DMS79 (cell line): ENCODE measurements around the gene KLF7.
"Not testable (repeated sequence)": the region's sequence is repeated elsewhere in the genome, so short reads cannot be mapped to it uniquely, and the experiment has no call there.

Source experiments
- DNase-seq: peaks from one replicate; lab custom pipeline; 2025; lab: John Stamatoyannopoulos, UW

KLF7 gene

DNA sequence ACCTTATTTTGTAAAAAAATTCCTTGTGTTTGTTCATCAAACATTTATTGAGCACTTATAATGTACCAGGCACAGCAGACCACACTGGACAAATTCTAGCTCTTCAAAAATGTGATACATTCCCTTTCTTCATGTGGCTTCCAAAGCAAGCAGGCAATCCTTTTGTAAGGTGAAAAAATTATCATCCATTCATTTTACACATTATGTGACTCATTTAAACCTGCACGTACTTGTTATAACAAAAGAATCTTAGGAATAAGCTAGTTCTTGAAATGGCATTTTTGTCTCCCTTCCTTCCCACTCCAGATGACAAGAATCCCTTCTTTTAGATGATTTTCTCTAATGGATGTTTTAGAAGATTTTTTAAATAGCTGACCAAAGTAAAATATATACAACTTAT lies 104.6 kb downstream of the KLF7 start:
- no peak for DNase-seq

DNA sequence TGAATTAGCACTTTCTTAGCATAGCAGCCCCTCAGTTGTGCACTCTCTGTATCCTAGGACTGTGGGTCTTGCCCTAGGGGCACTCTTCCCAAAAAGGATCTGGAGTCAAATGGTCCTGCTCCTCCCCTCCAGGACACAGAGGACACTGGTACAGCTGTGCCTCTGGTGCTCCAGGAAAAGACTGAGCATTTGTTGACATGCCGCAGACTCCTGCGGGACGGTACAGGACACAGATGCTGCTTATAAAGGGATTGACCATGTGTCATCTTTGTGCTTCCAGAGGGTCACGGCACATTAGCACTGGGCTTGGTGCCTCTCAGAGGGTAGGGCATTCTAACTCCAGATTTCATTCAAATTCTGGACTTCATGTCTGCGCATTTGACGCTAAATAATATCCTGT lies 110.5 kb downstream of the KLF7 start:
- DNase-seq, result no peak

DNA sequence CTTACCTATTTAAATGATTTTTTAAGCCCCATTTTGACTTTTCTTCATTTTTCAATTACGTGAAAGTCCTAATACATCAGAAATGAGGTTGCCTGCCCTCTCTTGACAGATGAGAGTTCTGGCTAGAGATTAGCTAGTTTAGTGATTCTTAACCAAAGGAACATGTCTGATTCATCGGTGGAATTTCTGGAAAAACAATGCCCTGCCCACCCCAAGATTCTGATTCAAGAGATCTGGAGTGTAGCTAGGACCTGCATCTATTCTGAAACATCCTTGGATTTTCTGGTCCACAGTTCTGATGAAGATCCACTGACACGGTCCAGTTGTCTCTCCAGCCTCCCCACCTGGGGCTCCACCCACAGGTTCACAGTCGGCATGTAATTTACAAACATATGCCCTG lies 111.2 kb downstream of the KLF7 start:
- DNase-seq, result no peak

DNA sequence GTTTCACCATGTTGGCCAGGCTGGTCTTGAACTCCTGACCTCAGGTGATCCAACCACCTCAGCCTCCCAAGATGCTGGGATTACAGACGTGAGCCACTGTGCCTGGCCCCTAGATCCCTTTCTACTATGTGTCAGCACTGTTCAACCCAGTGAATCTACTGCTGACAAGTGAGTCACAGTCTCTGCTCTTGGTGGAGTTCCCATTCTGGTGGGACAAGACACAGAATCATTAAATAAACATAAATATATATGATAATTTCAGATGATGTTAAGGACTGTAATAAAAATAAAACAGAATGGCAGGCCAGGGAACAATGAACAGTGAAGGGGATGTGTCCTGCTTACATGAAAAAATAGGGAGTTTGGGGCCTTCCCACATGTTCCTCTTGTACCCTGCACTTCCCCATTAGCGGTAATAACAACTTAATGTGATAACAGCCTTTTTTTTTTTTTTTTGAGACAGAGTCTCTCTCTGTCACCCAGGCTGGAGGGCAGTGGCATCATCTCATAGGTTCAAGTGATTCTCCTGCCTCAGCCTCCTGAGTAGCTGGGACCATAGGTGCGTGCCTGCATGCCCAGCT lies 114.3 kb downstream of the KLF7 start:
- DNase-seq, result no peak

GRCh38 chr2:207049122-207049521 lies 116.6 kb downstream of the KLF7 start:
- no peak for DNase-seq

GRCh38 chr2:207048416-207048815 lies 117.3 kb downstream of the KLF7 start:
- no peak for DNase-seq

- no peak for DNase-seq
Measured at GRCh38 chr2:207046724-207047123, 119.0 kb downstream of the KLF7 start.

GRCh38 chr2:207045531-207045930 lies 120.2 kb downstream of the KLF7 start:
- peak; percentile 9 for DNase-seq

DNA sequence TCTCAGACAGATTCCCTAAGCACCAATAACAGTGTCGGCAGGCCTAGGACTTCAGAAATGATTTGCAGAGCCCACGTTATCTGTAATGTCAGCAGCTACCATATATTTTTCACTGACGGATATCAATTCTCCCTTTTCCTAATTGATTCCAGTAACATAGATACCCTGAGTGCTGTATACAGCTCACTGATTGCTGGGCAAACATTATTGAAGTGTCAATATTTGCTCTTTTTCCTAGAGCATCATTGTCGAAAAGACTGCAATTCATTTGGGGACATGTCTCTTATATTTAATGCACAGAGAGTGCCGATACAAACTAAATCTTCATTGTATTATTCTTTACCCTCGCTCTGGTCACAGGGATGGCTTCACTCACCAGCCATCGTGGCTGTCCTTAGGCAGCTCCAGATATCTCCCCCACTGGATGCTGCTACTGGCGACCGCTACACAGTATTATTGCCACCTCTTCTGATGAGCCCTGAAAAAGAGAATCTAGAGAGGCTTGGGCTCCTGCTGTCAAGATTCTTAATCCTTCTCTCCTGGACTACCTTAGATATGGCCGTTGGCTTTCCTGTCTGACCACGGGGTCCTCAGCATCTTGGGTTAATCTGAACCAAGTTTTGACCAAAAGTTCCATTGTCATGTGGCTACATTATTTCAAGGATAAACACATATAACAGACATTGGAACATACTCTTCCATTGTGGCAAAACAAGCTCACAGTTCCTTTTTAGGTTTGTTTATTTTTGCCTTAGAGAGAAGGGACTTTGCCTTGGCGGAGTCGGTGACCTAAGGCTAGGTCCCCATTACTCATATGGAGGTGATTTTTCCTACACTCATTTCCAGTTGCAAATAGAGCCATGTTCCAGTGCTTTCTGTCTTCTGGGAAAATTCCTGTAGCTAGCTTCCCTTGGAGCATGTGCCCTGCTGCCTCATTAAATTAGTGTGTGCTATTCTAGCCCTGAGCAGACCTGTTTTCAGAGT lies 121.1 kb downstream of the KLF7 start:
- DNase-seq, result no peak

DNA sequence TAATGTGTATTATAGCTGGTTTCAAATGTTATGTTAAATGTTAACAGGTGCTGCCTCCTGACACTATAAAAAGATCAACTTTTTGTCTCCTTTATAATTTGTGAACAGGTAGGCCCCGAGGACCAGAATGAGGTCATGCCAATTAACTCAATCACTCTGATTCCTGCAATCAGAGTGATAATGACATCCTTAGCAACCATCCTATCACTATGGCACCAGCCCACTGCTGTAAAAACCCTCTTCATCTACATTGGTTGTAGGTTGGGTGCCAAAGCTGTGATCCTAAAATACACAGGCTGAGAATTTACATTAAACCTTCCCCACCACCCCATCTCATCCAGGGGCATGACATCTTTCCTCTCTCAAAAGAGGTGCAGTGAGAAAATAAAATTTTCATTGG lies 122.9 kb downstream of the KLF7 start:
- no peak for DNase-seq

DNA sequence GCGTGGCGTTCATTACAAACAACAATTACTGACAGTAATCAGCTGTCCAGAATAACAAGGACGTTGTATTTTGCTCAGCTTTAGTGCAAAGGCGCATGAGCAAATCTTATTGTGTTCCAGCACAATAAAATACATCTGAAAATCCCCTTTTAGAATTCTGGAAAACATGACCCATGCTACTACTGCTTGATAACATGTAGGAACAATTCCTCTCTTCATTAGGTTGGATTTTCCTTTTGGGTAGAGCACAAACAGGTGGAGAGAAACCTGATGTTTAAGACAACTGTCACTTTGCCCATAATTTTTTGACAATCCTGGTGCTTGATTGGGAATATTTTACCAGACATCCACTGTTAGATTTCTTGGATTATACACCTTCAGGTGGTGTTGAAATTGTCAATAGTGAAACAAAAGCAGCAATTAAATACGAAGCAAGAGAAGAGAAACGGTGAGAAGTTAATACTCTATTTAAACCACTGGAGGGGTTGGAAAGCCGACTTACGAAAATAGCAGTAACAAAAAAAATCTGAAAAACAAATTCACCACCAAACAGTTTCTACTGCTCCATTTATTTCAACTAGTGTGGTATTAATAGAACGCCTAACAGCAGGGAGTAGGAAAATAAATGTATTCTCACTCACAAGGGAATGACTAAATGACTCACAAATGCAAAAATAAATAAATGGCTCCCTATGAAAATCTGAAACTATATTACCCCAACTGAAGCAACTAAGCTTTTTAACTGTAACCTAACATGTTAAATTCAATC lies 123.8 kb downstream of the KLF7 start:
- no peak for DNase-seq

- DNase-seq, result no peak
Measured at GRCh38 chr2:207041279-207041678, 124.5 kb downstream of the KLF7 start.

GRCh38 chr2:207040696-207041095 lies 125.1 kb downstream of the KLF7 start:
- no peak for DNase-seq

GRCh38 chr2:207039225-207039624 lies 126.5 kb downstream of the KLF7 start:
- DNase-seq, result no peak

GRCh38 chr2:207038299-207038698 lies 127.4 kb downstream of the KLF7 start:
- DNase-seq, result no peak

- DNase-seq, result no peak
Measured at GRCh38 chr2:207037896-207038295, 127.9 kb downstream of the KLF7 start.

DNA sequence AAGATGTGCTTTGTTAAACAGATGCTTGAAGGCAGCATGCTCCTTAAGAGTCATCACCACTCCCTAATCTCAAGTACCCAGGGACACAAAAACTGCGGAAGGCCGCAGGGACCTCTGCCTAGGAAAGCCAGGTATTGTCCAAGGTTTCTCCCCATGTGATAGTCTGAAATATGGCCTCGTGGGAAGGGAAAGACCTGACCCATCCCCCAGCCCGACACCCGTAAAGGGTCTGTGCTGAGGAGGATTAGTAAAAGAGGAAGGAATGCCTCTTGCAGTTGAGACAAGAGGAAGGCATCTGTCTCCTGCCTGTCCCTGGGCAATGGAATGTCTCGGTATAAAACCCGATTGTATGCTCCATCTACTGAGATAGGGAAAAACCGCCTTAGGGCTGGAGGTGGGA lies 128.7 kb downstream of the KLF7 start:
- DNase-seq, result not testable (repeated sequence)

- DNase-seq, result no peak
Measured at GRCh38 chr2:207035875-207036274, 129.9 kb downstream of the KLF7 start.

DNA sequence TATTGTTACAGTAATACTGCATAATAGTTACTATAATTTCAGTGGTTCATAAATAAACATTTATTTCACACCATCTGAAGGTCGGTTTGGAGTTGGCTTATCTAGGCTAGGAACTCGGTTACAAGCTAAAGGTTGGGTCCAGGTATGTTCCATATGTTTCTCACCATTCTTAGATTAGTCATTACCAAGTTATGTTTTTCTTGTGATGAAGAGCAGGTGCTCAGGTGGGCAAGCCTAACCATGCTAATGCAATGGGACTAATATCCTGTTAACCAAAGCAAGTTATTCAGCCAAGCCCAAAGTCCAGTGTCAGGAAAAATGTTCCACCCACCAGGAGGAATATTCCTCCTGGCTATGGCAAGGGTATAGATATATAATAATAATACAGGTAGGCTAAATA lies 133.3 kb downstream of the KLF7 start:
- no peak for DNase-seq
